ENCODE measurements around the gene ZNF592. TPM values are rescaled to one million over a fixed set of nuclear protein-coding genes. Genes with fewer than 3 reads are reported as not detected.

Gene ZNF592
- total and polyA plus RNA-seq, 2 of the 13 experiments (the other 11 are each of a cell fraction or from before 2014, with no cell fraction given), result 8.2 to 9.8 TPM

DNA sequence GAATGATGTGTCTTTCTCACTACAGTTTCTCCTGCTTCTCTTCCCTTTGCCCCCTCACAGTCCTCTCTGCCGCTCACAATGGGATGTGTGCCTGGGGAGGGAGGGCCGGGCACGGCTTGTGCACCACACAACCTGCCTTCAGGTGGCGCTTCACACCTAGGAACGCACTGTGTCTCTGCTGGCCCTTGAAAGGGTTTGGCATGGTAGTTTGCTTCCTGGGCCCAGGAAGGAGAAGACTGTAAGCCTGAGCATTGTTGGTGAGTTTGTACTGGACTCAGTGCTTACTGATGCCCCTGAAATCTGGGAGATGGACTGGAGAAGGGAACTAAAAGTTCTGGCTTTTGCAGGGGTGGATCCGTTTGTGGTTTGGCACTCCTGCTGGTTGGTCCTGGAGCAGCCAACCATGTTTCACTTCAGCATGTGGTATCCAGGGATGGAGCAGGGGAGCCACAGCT lies 78.0 kb downstream of the ZNF592 start (continued):
- no peak for TF ChIP-seq ZNF180 (CRISPR knock-in tag; IDR thresholded peaks at IDR 0.05; ENCODE audit: borderline replicate concordance, low read depth)
- 0 out of 2 replicates have a peak, but pooled peaks have one; percentile 52 for TF ChIP-seq SALL1 (CRISPR knock-in tag; IDR thresholded peaks at IDR 0.05)
- TF ChIP-seq, protein P1, sequence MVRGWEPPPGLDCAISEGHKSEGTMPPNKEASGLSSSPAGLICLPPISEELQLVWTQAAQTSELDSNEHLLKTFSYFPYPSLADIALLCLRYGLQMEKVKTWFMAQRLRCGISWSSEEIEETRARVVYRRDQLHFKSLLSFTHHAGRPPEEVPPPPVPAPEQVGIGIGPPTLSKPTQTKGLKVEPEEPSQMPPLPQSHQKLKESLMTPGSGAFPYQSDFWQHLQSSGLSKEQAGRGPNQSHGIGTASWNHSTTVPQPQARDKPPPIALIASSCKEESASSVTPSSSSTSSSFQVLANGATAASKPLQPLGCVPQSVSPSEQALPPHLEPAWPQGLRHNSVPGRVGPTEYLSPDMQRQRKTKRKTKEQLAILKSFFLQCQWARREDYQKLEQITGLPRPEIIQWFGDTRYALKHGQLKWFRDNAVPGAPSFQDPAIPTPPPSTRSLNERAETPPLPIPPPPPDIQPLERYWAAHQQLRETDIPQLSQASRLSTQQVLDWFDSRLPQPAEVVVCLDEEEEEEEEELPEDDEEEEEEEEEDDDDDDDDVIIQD (CRISPR knock-in tag; IDR thresholded peaks at IDR 0.05; ENCODE audit: low read depth), result peak; percentile 44; the same call in 1 of the 2 replicates
- peak; percentile 21; the same call in 1 of the 2 replicates for TF ChIP-seq ZNF788 (CRISPR knock-in tag; IDR thresholded peaks at IDR 0.05; ENCODE audit: borderline replicate concordance)
- TF ChIP-seq RXRB (CRISPR knock-in tag; IDR thresholded peaks at IDR 0.05; ENCODE audit: borderline replicate concordance), result peak; percentile 34; the same call in 1 of the 2 replicates
- TF ChIP-seq, protein P2, sequence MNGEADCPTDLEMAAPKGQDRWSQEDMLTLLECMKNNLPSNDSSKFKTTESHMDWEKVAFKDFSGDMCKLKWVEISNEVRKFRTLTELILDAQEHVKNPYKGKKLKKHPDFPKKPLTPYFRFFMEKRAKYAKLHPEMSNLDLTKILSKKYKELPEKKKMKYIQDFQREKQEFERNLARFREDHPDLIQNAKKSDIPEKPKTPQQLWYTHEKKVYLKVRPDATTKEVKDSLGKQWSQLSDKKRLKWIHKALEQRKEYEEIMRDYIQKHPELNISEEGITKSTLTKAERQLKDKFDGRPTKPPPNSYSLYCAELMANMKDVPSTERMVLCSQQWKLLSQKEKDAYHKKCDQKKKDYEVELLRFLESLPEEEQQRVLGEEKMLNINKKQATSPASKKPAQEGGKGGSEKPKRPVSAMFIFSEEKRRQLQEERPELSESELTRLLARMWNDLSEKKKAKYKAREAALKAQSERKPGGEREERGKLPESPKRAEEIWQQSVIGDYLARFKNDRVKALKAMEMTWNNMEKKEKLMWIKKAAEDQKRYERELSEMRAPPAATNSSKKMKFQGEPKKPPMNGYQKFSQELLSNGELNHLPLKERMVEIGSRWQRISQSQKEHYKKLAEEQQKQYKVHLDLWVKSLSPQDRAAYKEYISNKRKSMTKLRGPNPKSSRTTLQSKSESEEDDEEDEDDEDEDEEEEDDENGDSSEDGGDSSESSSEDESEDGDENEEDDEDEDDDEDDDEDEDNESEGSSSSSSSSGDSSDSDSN (CRISPR knock-in tag; IDR thresholded peaks at IDR 0.05), result peak; percentile 16; the same call in 1 of the 2 replicates
- no peak for TF ChIP-seq NAIF1 (CRISPR knock-in tag; IDR thresholded peaks at IDR 0.05; ENCODE audit: borderline replicate concordance)
- 0 out of 4 replicates have a peak, but pooled peaks of 1 of the 2 experiments have one; percentile 45 for TF ChIP-seq KLF16 (CRISPR knock-in tag; IDR thresholded peaks at IDR 0.05)
- TF ChIP-seq ZNF883 (CRISPR knock-in tag; IDR thresholded peaks at IDR 0.05; ENCODE audit: not compliant biosample characterization), result peak; percentile 52
- no peak for TF ChIP-seq ASH2L (IDR thresholded peaks at IDR 0.05; ENCODE audit: insufficient read length, low read depth, low read length)
- no peak for TF ChIP-seq MAFK (conservative IDR thresholded peaks at IDR 0.05 in 1 of 2, IDR thresholded peaks at IDR 0.05 in 1 of 2; ENCODE audit: low read length in 2 of 2)
- peak; percentile 46; the same call in 1 of the 2 replicates for TF ChIP-seq KAT8 (CRISPR knock-in tag; IDR thresholded peaks at IDR 0.05)
- TF ChIP-seq, protein P3, sequence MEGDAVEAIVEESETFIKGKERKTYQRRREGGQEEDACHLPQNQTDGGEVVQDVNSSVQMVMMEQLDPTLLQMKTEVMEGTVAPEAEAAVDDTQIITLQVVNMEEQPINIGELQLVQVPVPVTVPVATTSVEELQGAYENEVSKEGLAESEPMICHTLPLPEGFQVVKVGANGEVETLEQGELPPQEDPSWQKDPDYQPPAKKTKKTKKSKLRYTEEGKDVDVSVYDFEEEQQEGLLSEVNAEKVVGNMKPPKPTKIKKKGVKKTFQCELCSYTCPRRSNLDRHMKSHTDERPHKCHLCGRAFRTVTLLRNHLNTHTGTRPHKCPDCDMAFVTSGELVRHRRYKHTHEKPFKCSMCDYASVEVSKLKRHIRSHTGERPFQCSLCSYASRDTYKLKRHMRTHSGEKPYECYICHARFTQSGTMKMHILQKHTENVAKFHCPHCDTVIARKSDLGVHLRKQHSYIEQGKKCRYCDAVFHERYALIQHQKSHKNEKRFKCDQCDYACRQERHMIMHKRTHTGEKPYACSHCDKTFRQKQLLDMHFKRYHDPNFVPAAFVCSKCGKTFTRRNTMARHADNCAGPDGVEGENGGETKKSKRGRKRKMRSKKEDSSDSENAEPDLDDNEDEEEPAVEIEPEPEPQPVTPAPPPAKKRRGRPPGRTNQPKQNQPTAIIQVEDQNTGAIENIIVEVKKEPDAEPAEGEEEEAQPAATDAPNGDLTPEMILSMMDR (CRISPR knock-in tag; IDR thresholded peaks at IDR 0.05), result peak; percentile 97
- TF ChIP-seq SMC3 (IDR thresholded peaks at IDR 0.05; ENCODE audit: low read length), result peak; percentile 73
- no peak for TF ChIP-seq BRCA1 (CRISPR knock-in tag; IDR thresholded peaks at IDR 0.05)
- TF ChIP-seq, protein P4, sequence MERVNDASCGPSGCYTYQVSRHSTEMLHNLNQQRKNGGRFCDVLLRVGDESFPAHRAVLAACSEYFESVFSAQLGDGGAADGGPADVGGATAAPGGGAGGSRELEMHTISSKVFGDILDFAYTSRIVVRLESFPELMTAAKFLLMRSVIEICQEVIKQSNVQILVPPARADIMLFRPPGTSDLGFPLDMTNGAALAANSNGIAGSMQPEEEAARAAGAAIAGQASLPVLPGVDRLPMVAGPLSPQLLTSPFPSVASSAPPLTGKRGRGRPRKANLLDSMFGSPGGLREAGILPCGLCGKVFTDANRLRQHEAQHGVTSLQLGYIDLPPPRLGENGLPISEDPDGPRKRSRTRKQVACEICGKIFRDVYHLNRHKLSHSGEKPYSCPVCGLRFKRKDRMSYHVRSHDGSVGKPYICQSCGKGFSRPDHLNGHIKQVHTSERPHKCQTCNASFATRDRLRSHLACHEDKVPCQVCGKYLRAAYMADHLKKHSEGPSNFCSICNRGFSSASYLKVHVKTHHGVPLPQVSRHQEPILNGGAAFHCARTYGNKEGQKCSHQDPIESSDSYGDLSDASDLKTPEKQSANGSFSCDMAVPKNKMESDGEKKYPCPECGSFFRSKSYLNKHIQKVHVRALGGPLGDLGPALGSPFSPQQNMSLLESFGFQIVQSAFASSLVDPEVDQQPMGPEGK (CRISPR knock-in tag; IDR thresholded peaks at IDR 0.05), result peak; percentile 56
- TF ChIP-seq, protein P5, sequence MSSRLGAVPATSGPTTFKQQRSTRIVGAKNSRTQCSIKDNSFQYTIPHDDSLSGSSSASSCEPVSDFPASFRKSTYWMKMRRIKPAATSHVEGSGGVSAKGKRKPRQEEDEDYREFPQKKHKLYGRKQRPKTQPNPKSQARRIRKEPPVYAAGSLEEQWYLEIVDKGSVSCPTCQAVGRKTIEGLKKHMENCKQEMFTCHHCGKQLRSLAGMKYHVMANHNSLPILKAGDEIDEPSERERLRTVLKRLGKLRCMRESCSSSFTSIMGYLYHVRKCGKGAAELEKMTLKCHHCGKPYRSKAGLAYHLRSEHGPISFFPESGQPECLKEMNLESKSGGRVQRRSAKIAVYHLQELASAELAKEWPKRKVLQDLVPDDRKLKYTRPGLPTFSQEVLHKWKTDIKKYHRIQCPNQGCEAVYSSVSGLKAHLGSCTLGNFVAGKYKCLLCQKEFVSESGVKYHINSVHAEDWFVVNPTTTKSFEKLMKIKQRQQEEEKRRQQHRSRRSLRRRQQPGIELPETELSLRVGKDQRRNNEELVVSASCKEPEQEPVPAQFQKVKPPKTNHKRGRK (CRISPR knock-in tag; IDR thresholded peaks at IDR 0.05), result 0 out of 2 replicates have a peak, but pooled peaks have one; percentile 39
- peak; percentile 60 for TF ChIP-seq RAD21 (CRISPR knock-in tag; IDR thresholded peaks at IDR 0.05)
